Measurements from ENCODE around the gene TMEM106C. TPM values are rescaled to one million over a fixed set of nuclear protein-coding genes. Genes with fewer than 3 reads are reported as not detected.
A peak's percentile ranks its signal among the peaks of the same experiment; 100 is the strongest.

The TMEM106C gene
- total RNA-seq, 4 donors from 2014 or later = 40.9 to 56.7 (median 42.3) TPM

GRCh38 chr12:48001505-48002413 is 38.4 kb downstream of the TMEM106C start:
- 1% methylated on average over 48 to 57 of the region's 57 CpGs for WGBS, 2 donors
- DNase-seq (ENCODE audit: low spot score in 2 of 2) = peak in 1 of 2 donors; percentile 88
- intact Hi-C loops (cut with DNase I; ENCODE audit: low total_unique reads) = no loop called here
- peak overlapping the region; percentile 11 for H3K4me3 ChIP-seq (ENCODE audit: low read depth, poor library complexity, severe bottlenecking)
- no peak for TF ChIP-seq POLR2A (IDR thresholded peaks at IDR 0.05)
- no peak for TF ChIP-seq CTCF (IDR thresholded peaks at IDR 0.05)

GRCh38 chr12:48002414-48002730 is 39.0 kb downstream of the TMEM106C start:
- WGBS, 2 donors = 1 to 2% methylated on average over 13 of the region's 13 CpGs
- intact Hi-C loops (cut with DNase I; ENCODE audit: low total_unique reads) = no loop called here
- no peak for DNase-seq (ENCODE audit: low spot score in 2 of 2)
- no peak overlapping the region for H3K4me3 ChIP-seq (ENCODE audit: low read depth, poor library complexity, severe bottlenecking)
- TF ChIP-seq POLR2A (IDR thresholded peaks at IDR 0.05) (no peak), CTCF (IDR thresholded peaks at IDR 0.05) (no peak)

- peak in 1 of 2 donors; percentile 85 for DNase-seq (ENCODE audit: low spot score in 2 of 2)
- TF ChIP-seq CTCF (IDR thresholded peaks at IDR 0.05) (no peak), POLR2A (IDR thresholded peaks at IDR 0.05) (no peak)
- H3K4me3 ChIP-seq (ENCODE audit: low read depth, poor library complexity, severe bottlenecking) = no peak overlapping the region
- intact Hi-C loops (cut with DNase I; ENCODE audit: low total_unique reads) = no loop called here
- 1 to 2% methylated on average over 13 to 26 of the region's 26 CpGs for WGBS, 2 donors
These were observed 39.4 kb downstream of the TMEM106C start for GRCh38 chr12:48002773-48003218.

- intact Hi-C loops (cut with DNase I; ENCODE audit: low total_unique reads) = no loop called here
- H3K4me3 ChIP-seq (ENCODE audit: low read depth, poor library complexity, severe bottlenecking) = no peak overlapping the region
- WGBS, 2 donors = 4 to 6% methylated on average over 38 of the region's 38 CpGs
These were observed 40.0 kb downstream of the TMEM106C start for GRCh38 chr12:48003226-48004052.

More at GRCh38 chr12:48003226-48004052, 40.0 kb downstream of the TMEM106C start:
- no peak for TF ChIP-seq POLR2A (IDR thresholded peaks at IDR 0.05)
- TF ChIP-seq CTCF (IDR thresholded peaks at IDR 0.05) = no peak
- DNase-seq (ENCODE audit: low spot score in 2 of 2) = peak in 1 of 2 donors; percentile 83
